GM19328 (cell line): ENCODE data around the gene C12orf54.
"Not testable (repeated sequence)": the region's sequence is repeated elsewhere in the genome, so short reads cannot be mapped to it uniquely, and the experiment has no call there.

Source experiments
- ATAC-seq: cut with Tn5 transposase; IDR thresholded peaks from one replicate; pipeline ENCODE4 v1.9.1; 2021; ENCODE audit warnings: mild to moderate bottlenecking, moderate library complexity; ENCODE audit not compliant: unreplicated experiment

The C12orf54 gene

DNA sequence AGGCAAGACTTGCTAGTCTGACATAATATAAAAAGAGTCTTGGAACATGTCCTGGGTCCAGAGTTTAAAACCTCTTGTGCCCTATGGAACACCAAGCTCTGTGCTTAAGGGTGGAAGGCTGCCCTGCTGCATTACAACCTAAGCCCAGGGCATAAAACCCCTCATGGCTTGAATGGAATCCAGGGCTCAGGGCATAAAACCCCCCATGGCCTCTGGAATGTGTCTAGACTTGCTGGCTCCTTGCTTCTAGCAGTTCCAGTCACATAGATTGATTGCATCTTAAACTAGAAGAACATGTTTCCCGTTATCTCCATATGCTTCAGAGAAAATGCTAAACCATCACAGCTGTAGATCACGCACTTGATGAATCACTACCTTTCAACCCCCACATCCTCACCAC lies 24.5 kb downstream of the C12orf54 start:
- not testable (repeated sequence) for ATAC-seq

- no peak for ATAC-seq
Observed at GRCh38 chr12:48508987-48509386, 26.7 kb downstream of the C12orf54 start.

GRCh38 chr12:48510111-48510510 lies 27.8 kb downstream of the C12orf54 start:
- ATAC-seq = no peak

DNA sequence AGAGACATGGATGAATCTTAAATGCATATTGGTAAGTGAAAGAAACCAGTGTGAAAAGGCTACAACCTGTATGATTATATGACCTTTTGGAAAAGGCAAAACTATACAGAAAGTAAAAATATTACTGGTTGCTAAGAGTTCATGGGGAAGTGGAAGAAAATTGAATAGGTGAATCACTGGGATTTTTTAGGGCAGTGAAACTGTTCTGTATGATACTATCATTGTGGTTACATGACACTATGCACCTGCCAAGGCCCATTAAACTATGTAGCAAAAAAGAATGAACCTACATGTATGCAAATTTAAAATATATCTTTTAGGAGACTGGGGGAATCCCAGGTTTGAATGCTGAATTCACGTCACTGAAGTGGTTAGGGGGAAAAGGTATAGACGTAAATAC lies 30.6 kb downstream of the C12orf54 start:
- no peak for ATAC-seq

DNA sequence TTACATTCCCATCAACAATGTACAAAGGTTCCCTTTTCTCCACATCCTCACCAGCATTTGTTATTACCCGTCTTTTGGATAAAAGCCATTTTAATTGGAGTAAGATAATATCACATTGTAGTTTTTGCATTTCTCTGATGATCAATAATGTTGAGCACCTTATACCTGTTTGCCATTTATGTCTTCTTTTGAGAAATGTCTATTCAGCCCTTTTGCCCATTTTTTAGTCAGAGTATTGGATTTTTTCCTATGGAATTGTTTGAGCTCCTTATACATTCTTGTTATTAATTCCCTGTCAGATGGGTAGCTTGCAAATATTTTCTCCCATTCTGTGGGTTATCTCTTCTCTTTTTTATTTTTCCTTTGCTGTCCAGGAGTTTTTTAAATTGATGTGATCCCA lies 32.4 kb downstream of the C12orf54 start:
- ATAC-seq = no peak

DNA sequence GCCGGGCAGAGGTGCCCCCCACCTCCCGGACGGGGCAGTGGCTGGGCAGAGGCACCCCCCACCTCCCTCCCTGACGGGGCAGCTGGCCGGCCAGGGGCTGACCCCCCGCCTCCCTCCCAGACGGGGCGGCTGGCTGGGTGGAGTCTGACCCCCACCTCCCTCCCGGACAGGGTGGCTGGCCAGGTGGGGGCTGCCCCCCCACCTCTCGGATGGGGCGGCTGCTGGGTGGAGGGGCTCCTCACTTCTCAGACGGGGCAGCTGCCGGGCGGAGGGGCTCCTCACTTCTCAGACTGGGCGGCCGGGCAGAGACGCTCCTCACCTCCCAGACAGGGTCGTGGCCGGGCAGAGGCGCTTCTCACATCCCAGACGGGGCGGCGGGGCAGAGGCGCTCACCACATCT lies 38.1 kb downstream of the C12orf54 start:
- not testable (repeated sequence) for ATAC-seq

GRCh38 chr12:48525332-48525731 lies 43.0 kb downstream of the C12orf54 start, which contains the start of gene OR8S1:
OR8S1 (plus strand) TSS chr12:48525632; CDS start chr12:48525632, 0 bp downstream.
- ATAC-seq = no peak

- ATAC-seq = no peak
Observed at GRCh38 chr12:48527891-48528670, 45.8 kb downstream of the C12orf54 start.

DNA sequence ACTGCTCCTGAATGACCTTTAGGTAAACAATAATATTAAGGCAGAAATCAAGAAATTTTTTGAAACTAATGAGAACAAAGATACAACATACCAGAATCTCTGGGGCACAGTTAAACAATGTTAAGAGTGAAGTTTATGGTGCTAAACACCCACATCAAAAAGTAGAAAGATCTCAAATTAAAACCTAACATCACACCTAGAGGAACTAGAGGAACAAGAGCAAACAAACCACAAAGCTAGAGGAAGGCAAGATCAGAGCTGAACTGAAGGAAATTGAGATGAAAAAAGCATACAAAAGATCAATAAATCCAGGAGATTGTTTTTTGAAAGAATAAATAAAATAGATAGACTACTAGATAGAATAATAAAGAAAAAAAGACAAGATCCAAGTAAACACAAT lies 50.3 kb downstream of the C12orf54 start:
- no peak for ATAC-seq

- ATAC-seq = no peak
Observed at GRCh38 chr12:48536602-48537001, 54.3 kb downstream of the C12orf54 start.

DNA sequence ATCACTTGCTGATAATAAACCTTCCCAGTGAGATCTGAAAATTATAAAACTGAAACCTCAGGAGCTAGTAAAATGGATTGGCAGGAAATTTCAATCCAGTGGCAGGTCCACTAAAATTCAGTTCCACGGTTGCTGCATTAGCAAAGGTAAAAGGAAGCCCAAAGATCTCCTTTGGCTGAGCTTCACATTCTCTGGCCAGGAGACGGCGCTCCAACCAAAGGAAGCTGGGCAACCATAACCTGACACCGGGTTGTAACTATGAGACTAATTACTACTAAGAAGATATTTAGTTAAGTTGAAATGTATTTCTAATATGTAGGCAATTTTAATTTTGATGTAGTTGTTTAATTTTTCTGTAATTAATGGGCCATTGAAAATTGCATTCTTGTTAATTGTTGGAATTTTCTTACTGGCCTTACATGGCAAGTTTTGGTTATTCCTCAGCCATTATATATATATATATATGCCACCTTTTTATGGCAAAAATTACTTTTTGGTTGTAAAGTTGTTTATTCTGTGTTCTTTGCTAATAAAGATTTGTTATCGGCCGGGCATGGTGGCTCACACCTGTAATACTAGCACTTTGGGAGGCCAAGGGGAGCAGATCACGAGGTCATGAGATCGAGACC lies 60.1 kb downstream of the C12orf54 start:
- ATAC-seq = no peak

DNA sequence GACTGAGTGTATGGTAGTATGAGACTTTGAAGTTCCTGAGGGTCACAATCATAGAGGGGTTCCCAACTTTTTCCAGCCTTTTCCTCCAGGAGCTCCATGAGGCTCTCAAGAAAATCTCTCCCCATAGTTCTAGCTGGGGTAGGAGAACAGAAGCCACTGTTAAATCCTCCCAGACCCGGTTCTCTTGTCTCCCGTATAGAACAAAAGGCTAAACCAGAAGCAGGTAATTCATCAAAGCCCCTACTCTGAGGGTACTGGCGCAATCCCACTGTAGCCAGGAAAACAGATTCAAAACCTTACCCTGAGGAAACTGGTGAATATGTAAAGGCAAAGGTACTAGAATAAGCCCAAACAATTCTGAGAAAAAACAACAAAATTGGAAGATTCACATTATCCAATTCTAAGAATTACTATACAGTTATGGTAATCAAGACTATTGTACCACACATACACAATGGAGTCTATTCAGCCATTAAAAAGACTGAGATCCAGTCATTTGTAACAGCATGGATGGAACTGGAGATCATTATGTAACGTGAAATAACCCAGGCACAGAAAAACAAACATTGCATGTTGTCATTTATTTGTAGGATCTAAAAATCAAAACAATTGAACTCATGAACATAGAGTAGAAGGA lies 63.7 kb downstream of the C12orf54 start:
- ATAC-seq = no peak
